HT1080 (cell line): ENCODE data around the gene CDYL2. TPM values are rescaled to one million over a fixed set of nuclear protein-coding genes. Genes with fewer than 3 reads are reported as not detected.

Source experiments
- DNase-seq: peaks from one replicate; pipeline ENCODE4 v3.0.0-alpha.2; 2015; ENCODE audit warnings: low read depth
- total RNA-seq: library from RNA; depleted of rRNA; stranded (reverse); fragments of >200 nt; shearing (Covaris generic); gene quantifications from 2 replicates; pipeline ENCODE4 v1.2.3, GENCODE V29; 2014

Gene CDYL2
- total RNA-seq, 1 experiment from 2014 or later, result 10.3 TPM

DNA sequence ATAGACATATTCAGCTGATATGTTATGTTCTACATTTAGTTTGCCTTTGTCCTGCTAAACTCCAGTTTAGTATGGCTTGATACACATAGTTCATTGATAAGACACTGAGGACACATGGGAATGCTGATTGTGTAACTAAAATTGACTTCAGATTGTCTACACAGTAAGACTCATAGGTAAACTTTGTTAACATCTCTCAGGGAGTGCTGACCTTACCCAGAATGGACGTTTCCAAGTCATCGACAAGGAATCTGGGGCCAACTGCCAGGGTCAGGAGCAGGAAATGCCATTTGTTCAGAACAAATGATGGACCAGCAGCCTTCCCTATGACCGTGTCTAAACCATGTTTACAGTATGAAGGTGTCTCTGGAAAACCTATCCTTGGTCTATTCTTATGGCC, 204.9 kb downstream of the CDYL2 start:
- peak; percentile 73 for DNase-seq

DNA sequence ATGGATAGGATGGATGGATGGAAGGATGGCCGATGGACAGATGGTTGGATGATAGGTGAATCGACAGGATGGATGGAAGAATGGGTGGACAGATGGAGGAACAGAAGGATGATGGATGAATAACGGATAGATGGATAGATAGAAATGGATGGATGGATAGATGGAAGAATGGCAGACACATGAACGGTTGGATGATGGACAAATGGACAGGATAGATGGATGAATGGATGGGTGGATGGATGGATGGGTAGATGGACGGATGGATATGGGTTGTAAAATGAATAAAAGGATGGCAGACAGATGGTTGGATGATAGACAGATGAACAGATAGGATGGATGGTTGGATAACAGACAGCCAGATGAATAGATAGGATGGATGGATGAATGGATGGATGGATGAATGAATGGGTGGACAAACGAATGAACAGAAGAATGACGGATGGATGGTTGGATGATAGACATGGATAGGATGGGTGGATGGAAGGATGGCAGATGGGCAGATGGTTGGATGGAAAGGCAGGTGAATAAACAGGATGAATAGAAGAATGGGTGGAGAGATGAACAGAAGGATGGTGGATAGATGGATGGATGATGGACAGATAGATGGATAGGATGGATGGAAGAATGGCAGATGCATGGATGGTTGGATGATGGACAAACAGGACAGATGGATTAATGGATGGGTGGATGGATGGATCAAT, 207.7 kb downstream of the CDYL2 start:
- no peak for DNase-seq

GRCh38 chr16:80594756-80595155, 209.6 kb downstream of the CDYL2 start:
- peak; percentile 44 for DNase-seq

DNA sequence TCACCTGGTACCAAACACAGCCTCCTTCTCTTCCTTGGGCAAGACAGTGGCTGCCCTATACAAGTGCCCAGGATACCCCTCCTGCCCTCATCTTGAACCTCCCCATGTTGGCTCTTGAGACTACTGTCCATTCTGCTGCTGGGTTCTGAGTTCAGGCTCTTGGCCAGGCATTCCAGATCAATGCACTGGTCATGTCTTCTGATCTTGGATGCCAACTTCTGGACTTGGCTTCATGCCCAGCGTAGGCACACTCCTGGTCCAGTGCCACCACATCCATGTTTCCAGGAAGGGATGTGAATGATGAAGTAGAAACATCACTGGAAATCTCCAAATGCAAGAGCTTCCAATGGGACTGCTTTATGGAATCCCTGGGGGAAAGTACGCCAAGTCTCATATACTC, 212.1 kb downstream of the CDYL2 start:
- no peak for DNase-seq

DNA sequence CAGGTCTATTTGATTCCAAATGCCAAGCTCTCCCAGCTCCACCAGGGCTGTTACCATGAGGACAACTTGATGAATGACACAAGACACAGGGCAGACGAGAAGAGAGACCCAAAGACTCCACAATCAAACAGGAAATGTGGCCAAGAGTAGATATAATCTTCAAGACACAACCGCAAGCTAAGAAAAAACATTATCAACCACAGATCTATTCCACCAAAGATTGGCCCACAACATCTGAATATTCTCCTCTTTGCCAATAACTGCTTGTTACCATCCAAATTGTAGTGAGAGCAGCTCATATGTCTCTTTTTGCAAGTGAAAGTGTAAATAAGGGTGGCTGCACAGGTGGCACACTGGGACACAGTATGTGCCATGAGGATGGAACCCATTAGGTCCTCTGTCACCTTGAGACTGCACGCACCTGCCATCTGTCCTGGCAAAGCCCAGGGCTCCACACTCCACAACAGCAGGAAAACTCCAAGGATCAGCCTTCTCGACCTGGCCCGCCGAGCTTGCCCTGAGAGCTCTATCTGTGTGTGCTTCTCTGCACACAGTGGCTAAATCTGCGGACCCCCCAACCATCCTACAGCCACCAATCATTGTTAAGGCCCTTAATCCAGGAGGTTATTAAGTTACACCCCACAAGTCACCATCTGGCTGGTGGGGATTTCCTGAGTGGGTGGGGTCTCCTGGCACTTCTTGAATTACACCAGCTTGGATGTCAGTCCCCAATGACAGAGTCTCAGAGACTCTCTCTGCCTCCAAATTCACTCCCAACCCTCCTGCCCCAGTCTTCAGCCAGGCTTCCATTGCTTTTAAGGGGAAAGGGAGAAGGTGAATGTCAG, 213.1 kb downstream of the CDYL2 start:
- DNase-seq, result no peak

GRCh38 chr16:80587071-80587470, 217.3 kb downstream of the CDYL2 start:
- DNase-seq, result no peak

GRCh38 chr16:80586476-80586875, 217.9 kb downstream of the CDYL2 start:
- no peak for DNase-seq

DNA sequence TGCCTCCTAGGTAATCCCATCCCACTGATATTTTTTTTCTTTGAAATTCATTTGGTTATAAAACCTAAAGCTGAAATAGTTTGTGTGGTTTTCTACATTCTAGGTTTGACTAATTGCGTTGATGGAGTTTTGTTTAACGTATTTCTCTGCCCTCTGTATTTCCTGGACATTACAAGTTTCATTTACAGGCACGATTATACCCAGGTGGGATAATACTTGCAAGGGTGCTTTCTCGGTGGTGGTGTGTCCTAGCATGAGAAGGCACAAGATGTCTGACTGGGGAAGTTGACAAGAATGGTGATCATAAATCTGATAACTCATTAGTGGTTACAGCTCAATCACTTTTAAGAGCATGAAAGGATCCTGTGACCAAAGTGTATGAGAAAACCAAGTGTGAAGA, 218.6 kb downstream of the CDYL2 start:
- no peak for DNase-seq

DNA sequence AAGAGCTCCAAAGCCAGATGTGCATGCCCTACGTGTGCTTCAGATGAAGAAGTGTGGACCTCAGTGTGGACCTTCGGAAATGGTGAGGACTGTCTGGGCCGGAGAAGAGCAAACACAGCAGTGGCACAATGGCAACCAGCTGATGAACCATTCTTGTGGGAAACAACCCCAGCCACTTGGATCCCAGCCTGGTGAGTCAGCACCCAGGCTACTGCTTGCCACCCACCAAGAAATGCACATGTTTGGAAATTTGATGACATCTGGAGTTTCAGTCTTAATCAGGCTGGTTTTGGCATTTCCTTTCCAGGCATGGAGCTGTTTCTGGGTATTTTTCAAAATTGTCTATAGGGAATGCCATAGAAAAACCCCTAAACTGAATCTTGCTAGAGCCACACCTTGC, 220.9 kb downstream of the CDYL2 start:
- DNase-seq, result peak; percentile 92

- peak; percentile 73 for DNase-seq
Observed at GRCh38 chr16:80580109-80580832, 224.1 kb downstream of the CDYL2 start.

GRCh38 chr16:80577485-80578280, 226.7 kb downstream of the CDYL2 start:
- no peak for DNase-seq

DNA sequence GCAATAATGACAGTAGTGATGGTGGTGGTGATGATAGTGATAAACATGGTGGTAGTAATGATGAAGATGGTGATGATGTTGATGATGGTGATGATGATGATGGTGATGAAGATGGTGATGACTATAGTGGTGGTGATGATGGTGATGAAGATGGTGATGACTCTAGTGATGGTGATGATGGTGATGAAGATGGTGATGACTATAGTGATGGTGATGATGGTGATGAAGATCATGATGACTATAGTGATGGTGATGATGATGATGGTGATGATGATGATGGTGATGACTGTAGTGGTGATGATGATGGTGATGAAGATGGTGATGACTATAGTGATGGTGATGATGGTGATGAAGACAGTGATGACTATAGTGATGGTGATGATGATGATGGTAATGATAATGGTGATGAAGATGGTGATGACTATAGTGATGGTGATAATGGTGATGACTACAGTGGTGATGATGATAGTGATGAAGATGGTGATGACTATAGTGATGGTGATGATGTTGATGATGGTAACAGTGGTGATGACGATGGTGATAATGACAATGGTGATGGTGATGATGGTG, 228.0 kb downstream of the CDYL2 start:
- no peak for DNase-seq

DNA sequence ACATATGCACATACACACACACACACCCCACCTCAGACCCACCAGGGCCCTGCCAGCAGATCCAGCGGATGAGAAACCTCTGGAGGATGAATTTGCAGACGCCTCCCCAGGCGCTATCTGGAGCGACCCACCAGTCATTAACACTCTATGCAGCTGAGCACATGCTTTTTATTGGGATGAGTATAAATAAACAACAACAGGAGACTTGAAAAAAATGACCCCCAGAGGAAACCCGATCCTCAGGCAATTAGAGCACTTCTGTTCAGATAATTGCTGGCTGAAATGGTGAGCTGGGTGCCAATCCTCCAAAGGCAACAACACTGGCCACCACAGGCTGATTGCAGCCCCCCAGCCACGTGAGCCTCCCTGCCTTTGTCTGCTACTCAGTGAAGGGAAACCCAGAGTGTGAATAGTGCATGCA, 230.7 kb downstream of the CDYL2 start:
- no peak for DNase-seq

DNA sequence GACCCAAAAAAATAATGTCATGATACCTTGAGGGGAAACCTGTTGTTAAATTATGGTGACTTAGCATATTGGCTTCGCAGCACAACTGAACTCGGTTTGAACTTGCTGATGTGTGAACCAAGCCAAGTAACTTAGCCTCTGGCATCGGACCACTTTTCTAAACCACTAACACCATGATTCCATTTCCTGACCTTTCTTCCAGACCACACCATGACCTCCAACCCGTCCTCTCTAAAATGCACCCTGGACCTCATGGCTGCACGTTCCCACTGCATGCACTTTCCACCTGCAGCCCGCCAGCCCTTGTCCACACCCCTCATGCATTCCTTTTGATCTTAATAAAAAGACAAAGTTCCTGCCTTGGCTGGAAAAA, 234.3 kb downstream of the CDYL2 start:
- DNase-seq, result peak; percentile 79

GRCh38 chr16:80569440-80570105, 234.8 kb downstream of the CDYL2 start:
- peak; percentile 93 for DNase-seq

GRCh38 chr16:80564394-80564793, 240.0 kb downstream of the CDYL2 start:
- no peak for DNase-seq

- DNase-seq, result no peak
Observed at GRCh38 chr16:80563066-80563465, 241.3 kb downstream of the CDYL2 start.

GRCh38 chr16:80559369-80559768, 245.0 kb downstream of the CDYL2 start:
- no peak for DNase-seq

- DNase-seq, result no peak
Observed at GRCh38 chr16:80557037-80557436, 247.4 kb downstream of the CDYL2 start.

DNA sequence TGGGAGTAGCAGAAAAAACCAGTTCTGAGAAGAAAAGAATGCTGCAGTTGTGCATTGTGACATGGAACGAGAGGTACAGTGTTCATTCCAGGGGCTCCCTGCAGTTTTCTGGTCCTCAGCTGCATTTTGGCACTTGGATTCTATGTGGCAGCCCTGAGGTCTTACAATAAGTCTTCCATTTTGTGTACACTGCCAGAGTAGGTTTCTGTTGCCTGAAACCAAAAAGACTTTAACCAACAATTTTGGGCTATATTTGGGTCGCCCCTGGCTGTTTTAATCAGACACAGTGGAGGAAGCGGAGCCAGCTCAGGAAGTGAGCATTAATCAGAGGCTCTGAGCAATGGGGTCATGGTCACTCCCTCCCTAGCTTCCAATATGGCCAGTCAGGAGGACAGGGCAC, 247.9 kb downstream of the CDYL2 start:
- DNase-seq, result no peak
